ENCODE measurements around the gene NAPG.

DNA sequence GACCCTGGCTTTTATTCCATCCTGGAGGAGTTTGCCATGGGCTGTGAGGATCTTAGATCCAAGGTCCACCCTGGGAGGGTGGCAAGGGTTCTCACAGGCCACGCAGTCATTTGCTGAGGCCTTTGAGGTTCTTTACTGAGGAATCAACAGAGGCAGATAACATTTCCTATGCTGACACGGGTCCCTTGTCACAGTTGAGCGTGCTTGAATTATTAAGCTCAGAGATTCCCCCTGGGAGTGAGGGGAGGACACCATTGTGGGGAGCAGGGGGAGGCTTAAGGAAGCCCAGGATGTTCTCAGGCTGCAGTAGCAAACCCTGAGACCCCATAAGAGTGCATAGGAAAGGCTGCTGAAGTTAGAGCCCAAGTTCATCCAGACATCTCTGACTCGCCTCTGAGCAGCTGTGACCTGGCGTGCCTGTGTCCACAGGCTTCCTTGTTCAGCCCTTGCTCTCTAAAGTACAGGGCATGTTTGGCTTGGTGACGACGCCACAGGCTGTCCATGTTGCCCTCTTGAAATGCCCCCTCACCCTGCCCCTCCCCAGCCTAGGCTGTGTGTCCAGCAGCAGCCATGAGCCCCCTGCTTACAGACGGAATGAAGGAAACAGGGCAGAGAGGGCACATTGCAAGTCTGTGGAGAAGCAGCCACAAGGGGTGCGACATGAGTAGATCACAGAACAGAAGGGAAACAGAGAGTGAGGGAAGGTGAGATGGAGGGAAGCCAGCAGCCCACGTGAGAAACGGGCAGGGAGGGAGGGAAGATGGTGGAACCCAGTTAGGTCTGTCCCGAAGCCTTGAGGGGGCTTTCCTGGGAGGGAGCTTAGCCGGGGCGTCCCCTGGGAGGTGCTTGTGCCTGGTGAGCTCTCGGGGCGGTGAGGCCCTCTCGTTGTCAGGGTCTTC is 34.0 kb downstream of the NAPG start:
- TF ChIP-seq, protein P1, sequence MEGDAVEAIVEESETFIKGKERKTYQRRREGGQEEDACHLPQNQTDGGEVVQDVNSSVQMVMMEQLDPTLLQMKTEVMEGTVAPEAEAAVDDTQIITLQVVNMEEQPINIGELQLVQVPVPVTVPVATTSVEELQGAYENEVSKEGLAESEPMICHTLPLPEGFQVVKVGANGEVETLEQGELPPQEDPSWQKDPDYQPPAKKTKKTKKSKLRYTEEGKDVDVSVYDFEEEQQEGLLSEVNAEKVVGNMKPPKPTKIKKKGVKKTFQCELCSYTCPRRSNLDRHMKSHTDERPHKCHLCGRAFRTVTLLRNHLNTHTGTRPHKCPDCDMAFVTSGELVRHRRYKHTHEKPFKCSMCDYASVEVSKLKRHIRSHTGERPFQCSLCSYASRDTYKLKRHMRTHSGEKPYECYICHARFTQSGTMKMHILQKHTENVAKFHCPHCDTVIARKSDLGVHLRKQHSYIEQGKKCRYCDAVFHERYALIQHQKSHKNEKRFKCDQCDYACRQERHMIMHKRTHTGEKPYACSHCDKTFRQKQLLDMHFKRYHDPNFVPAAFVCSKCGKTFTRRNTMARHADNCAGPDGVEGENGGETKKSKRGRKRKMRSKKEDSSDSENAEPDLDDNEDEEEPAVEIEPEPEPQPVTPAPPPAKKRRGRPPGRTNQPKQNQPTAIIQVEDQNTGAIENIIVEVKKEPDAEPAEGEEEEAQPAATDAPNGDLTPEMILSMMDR (IDR thresholded peaks at IDR 0.05 in 4 of 5, conservative IDR thresholded peaks at IDR 0.05 in 1 of 5) = no peak
- TF ChIP-seq POLR2A (IDR thresholded peaks at IDR 0.05) = no peak
